ENCODE results near the gene KDM5B.

Gene KDM5B

GRCh38 chr1:202683029-202683428 lies 125.2 kb downstream of the KDM5B start:
- no peak for DNase-seq

GRCh38 chr1:202682477-202682876 lies 125.7 kb downstream of the KDM5B start:
- DNase-seq: no peak

GRCh38 chr1:202681736-202682420 lies 126.3 kb downstream of the KDM5B start:
- no peak for DNase-seq

DNA sequence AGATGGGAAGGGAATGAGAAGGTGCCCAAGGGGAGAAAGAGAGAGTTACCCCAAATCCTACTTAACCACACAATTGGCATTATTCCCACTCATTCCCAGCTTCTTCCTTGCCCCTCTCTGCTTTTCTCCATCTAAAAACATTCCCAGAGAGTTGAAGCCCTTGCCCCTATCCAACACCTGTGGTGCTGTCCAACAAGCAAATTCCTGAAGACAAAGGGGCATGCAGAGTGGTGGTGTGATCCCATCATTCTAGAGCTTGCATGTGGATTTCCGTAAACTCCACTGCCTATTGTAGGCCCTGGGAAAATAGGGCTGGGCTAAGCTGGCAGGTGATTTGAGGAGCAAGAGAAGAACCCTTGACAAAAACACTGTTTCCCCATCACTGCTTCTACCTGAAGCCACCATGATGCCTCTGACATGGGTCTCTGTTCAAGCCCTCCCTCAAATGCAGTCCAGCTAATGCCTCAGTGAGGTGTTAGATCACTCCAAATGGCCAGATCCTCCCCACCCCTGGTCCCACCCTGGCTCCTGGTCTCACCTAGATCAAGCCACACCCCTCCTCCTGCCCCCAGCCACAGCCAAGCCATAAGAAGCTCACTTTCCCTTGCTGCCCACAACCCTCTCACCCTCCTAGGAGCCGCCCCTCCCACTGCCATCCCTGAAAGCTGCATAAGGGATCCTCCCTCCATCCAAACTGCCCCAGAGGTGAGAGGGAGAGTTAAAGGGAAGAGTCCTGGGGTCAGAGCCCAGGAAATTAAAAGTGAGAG lies 127.5 kb downstream of the KDM5B start:
- no peak for DNase-seq

- DNase-seq: no peak
Observed at GRCh38 chr1:202679406-202680177, 128.6 kb downstream of the KDM5B start.

- no peak for DNase-seq
Observed at GRCh38 chr1:202677433-202677832, 130.8 kb downstream of the KDM5B start.
